H9 (cell line): ENCODE data around the gene KIR3DL1. TPM values are rescaled to one million over a fixed set of nuclear protein-coding genes. Genes with fewer than 3 reads are reported as not detected.
"Not testable (repeated sequence)": the region's sequence is repeated elsewhere in the genome, so short reads cannot be mapped to it uniquely, and the experiment has no call there.

Experiments
- DNase-seq: peaks from one replicate; pipeline ENCODE4 v3.0.0-alpha.2; 2017
- H2AFZ ChIP-seq: one replicate; pipeline ENCODE4 v1.6.1; 2013; ENCODE audit warnings: mild to moderate bottlenecking, low read length, control low read depth, moderate library complexity
- H2AK5ac ChIP-seq: 2 replicates; pipeline ENCODE4 v1.6.1; 2013; ENCODE audit warnings: low read length, control low read depth, mixed read lengths; ENCODE audit not compliant: insufficient read length
- H2BK120ac ChIP-seq: one replicate; pipeline ENCODE4 v1.6.1; 2013; ENCODE audit warnings: low read depth, mild to moderate bottlenecking, low read length, control low read depth, inconsistent platforms; ENCODE audit not compliant: poor library complexity, severe bottlenecking
- H2BK12ac ChIP-seq: 2 replicates; pipeline ENCODE4 v1.6.1; 2013; ENCODE audit warnings: low read length, control low read depth, mixed read lengths, low read depth; ENCODE audit not compliant: insufficient read length
- H2BK15ac ChIP-seq: 2 replicates; pipeline ENCODE4 v1.6.1; 2013; ENCODE audit warnings: low read depth, low read length, control low read depth
- H2BK20ac ChIP-seq: one replicate; pipeline ENCODE4 v1.6.1; 2013; ENCODE audit warnings: low read depth, mild to moderate bottlenecking, low read length, control low read depth, inconsistent platforms; ENCODE audit not compliant: poor library complexity, severe bottlenecking
- H2BK5ac ChIP-seq: 2 replicates; pipeline ENCODE4 v1.6.1; 2013; ENCODE audit warnings: low read length, control low read depth, mixed read lengths; ENCODE audit not compliant: insufficient read length
- H3K14ac ChIP-seq: 2 replicates; pipeline ENCODE4 v1.6.1; 2013; ENCODE audit warnings: low read length, control low read depth; ENCODE audit not compliant: insufficient read depth
- H3K18ac ChIP-seq: 2 replicates; pipeline ENCODE4 v1.6.1; 2013; ENCODE audit warnings: low read depth, mild to moderate bottlenecking, mixed read lengths, low read length, control low read depth; ENCODE audit not compliant: insufficient read length
- H3K23ac ChIP-seq: 2 replicates; pipeline ENCODE4 v1.6.1; 2013; ENCODE audit warnings: low read length, control low read depth, mixed read lengths, low read depth; ENCODE audit not compliant: insufficient read length
- H3K23me2 ChIP-seq: 2 replicates; pipeline ENCODE4 v1.6.1; 2013; ENCODE audit warnings: low read depth, mild to moderate bottlenecking, mixed read lengths, low read length, control low read depth; ENCODE audit not compliant: insufficient read length, poor library complexity, severe bottlenecking
- H3K27ac ChIP-seq: 2 replicates; pipeline ENCODE4 v1.5.1; 2013; ENCODE audit warnings: low read length, control low read depth, mixed read lengths, low read depth; ENCODE audit not compliant: insufficient read length
- H3K27me3 ChIP-seq: 2 replicates; pipeline ENCODE4 v1.6.1; 2013; ENCODE audit warnings: low read length, control low read depth, inconsistent platforms; ENCODE audit not compliant: insufficient read depth
- H3K4ac ChIP-seq: 2 replicates; pipeline ENCODE4 v1.6.1; 2013; ENCODE audit warnings: low read depth, mild to moderate bottlenecking, control low read depth, inconsistent platforms, low read length, moderate library complexity
- H3K4me1 ChIP-seq: 2 replicates; pipeline ENCODE4 v1.6.1; 2013; ENCODE audit warnings: low read length, control low read depth, inconsistent platforms; ENCODE audit not compliant: insufficient read depth
- H3K4me2 ChIP-seq: 2 replicates; pipeline ENCODE4 v1.6.1; 2013; ENCODE audit warnings: low read length, control low read depth, mixed read lengths; ENCODE audit not compliant: insufficient read length, insufficient read depth
- H3K56ac ChIP-seq: 2 replicates; pipeline ENCODE4 v1.6.1; 2013; ENCODE audit warnings: low read depth, mild to moderate bottlenecking, mixed read lengths, low read length, control low read depth; ENCODE audit not compliant: insufficient read length
- H3K79me1 ChIP-seq: 2 replicates; pipeline ENCODE4 v1.6.1; 2013; ENCODE audit warnings: low read depth, mild to moderate bottlenecking, moderate library complexity, low read length, control low read depth, inconsistent platforms; ENCODE audit not compliant: insufficient read depth, poor library complexity, severe bottlenecking
- H3K79me2 ChIP-seq: 2 replicates; pipeline ENCODE4 v1.6.1; 2013; ENCODE audit warnings: low read length, control low read depth, inconsistent platforms; ENCODE audit not compliant: insufficient read depth
- H3K9ac ChIP-seq: 2 replicates; pipeline ENCODE4 v1.6.1; 2013; ENCODE audit warnings: low read length, control low read depth, mixed read lengths; ENCODE audit not compliant: insufficient read length; ENCODE audit errors: extremely low read depth
- H3K9me3 ChIP-seq: one replicate; pipeline ENCODE4 v1.6.1; 2013; ENCODE audit warnings: low read depth, low read length, inconsistent platforms; ENCODE audit not compliant: control insufficient read depth
- H3T11ph ChIP-seq: one replicate; pipeline ENCODE4 v1.6.1; 2013; ENCODE audit warnings: mild to moderate bottlenecking, low read length, control low read depth, inconsistent platforms
- H4K20me1 ChIP-seq: one replicate; pipeline ENCODE4 v1.6.1; 2013; ENCODE audit not compliant: control insufficient read depth, insufficient read length, insufficient read depth
- H4K5ac ChIP-seq: 2 replicates; pipeline ENCODE4 v1.6.1; 2013; ENCODE audit warnings: low read depth, mild to moderate bottlenecking, mixed read lengths, low read length, control low read depth; ENCODE audit not compliant: insufficient read length
- H4K8ac ChIP-seq: replicated peaks from 2 replicates; pipeline ENCODE4 v1.6.1; 2013; ENCODE audit warnings: low read length, control low read depth, mixed read lengths, low read depth; ENCODE audit not compliant: insufficient read length
- H4K91ac ChIP-seq: 2 replicates; pipeline ENCODE4 v1.6.1; 2013; ENCODE audit warnings: low read depth, mild to moderate bottlenecking, moderate library complexity, mixed read lengths, low read length, control low read depth; ENCODE audit not compliant: insufficient read length
- H3K27ac Mint-ChIP-seq, 3 experiments: 2 replicates in 2 of 3; 3 replicates in 1 of 3; pipeline ENCODE4 v1.8.0; 2020 to 2021; ENCODE audit warnings: mixed read lengths in 3 of 3, mild to moderate bottlenecking in 1 of 3, moderate library complexity in 1 of 3
- H3K27me3 Mint-ChIP-seq: 2 replicates; pipeline ENCODE4 v1.8.0; 2021; ENCODE audit warnings: low read depth, mild to moderate bottlenecking, moderate library complexity, mixed read lengths
- H3K36me3 Mint-ChIP-seq, 3 experiments: 2 replicates in 2 of 3; 3 replicates in 1 of 3; pipeline ENCODE4 v1.8.0; 2020 to 2021; ENCODE audit warnings: low read depth in 3 of 3, mixed read lengths in 3 of 3; ENCODE audit not compliant: insufficient read depth in 1 of 3
- H3K4me1 Mint-ChIP-seq, 2 experiments: 2 replicates each; pipeline ENCODE4 v1.8.0; 2020; ENCODE audit warnings: mixed read lengths in 2 of 2
- H3K4me3 Mint-ChIP-seq, 2 experiments: 2 replicates in 1 of 2; 3 replicates in 1 of 2; pipeline ENCODE4 v1.8.0; 2020 to 2021; ENCODE audit warnings: mild to moderate bottlenecking in 2 of 2, mixed read lengths in 2 of 2, moderate library complexity in 1 of 2
- H3K9me3 Mint-ChIP-seq, 2 experiments: 2 replicates in 1 of 2; 3 replicates in 1 of 2; pipeline ENCODE4 v1.8.0; 2020; ENCODE audit warnings: mild to moderate bottlenecking in 2 of 2, mixed read lengths in 2 of 2, moderate library complexity in 1 of 2
- WGBS: extraction: QIAGEN DNeasy Blood & Tissue Kit; methylation state at CpG from one replicate; pipeline ENCODE4 v1.1.7; 2013; ENCODE audit warnings: missing lambda C conversion rate, low lambda C conversion rate, mixed read lengths; ENCODE audit not compliant: insufficient read length; ENCODE audit errors: extremely low coverage; 5-methylcytosine and 5-hydroxymethylcytosine counted together
- total RNA-seq: library from RNA; stranded (reverse); gene quantifications from 2 replicates; pipeline ENCODE4 v1.2.1, GENCODE V29; 2021

The KIR3DL1 gene
- total RNA-seq, 1 experiment from 2014 or later, result not detected

- H3K9ac ChIP-seq, H3K18ac ChIP-seq, H3K4me1 Mint-ChIP-seq, H4K20me1 ChIP-seq, H2BK20ac ChIP-seq, H3K27ac Mint-ChIP-seq, H3K56ac ChIP-seq, H3T11ph ChIP-seq, H4K91ac ChIP-seq, H3K27ac ChIP-seq, H3K79me1 ChIP-seq, H2BK120ac ChIP-seq, H3K4me1 ChIP-seq, H3K23ac ChIP-seq, H3K27me3 ChIP-seq, H3K4ac ChIP-seq, H2AK5ac ChIP-seq, H3K4me3 Mint-ChIP-seq, H3K79me2 ChIP-seq, H3K14ac ChIP-seq, H4K5ac ChIP-seq, H3K36me3 Mint-ChIP-seq, H2AFZ ChIP-seq, H2BK15ac ChIP-seq, H2BK12ac ChIP-seq, H3K23me2 ChIP-seq, H4K8ac ChIP-seq, H2BK5ac ChIP-seq, DNase-seq, H3K4me2 ChIP-seq: not testable (repeated sequence)
- Mint-ChIP-seq H3K27me3 (peaks cover 12% of the 10 kb centered on the region), H3K9me3 (peaks cover 64 to 80% of the 10 kb centered on the region in 2 experiments)
- H3K9me3 ChIP-seq, result peaks cover 19% of the 10 kb centered on the region
- WGBS, result no CpG with 5 or more reads among the region's 3 CpGs
Measured at GRCh38 chr19:54863459-54863858, 47.2 kb downstream of the KIR3DL1 start.
